ENCODE data around the gene KCNK7.

The KCNK7 gene

DNA sequence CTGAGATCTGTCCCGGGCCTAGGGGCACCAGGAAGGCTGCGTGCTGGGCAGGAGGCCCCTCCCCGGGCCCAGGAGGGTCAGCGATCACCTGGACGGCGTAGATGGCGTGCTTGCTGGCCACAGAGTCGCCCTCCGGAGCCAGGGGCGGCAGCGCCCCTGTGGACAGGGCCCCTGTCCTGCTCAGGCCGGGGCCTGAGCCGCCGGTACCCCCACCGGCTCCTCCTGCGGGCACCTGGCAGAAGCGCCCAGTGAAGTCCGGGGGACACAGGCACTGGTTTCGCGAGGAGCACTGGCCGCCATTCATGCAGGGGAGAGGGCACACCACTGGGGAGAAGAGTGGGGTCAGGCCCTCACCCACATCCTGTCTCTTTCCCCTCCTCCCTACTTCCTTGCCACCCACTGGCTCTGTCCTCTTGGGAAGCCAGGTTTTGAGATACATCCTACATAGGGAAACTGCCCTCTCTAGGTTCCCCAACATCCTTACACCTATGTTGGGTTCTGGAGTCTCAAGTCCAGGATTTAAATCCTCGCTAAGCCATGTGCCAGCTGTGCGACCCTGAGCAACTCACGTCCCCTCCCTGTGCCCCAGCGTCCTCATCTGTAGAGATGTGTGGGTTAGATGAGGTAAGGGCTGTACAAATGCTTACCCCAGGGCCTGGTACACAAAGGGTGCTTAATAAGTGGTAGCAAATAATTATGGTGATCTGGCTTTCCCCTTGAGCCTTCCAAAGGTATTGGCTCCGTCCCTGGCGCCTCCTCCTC lies 41.4 kb downstream of the KCNK7 start:
- DNase-seq: no peak

DNA sequence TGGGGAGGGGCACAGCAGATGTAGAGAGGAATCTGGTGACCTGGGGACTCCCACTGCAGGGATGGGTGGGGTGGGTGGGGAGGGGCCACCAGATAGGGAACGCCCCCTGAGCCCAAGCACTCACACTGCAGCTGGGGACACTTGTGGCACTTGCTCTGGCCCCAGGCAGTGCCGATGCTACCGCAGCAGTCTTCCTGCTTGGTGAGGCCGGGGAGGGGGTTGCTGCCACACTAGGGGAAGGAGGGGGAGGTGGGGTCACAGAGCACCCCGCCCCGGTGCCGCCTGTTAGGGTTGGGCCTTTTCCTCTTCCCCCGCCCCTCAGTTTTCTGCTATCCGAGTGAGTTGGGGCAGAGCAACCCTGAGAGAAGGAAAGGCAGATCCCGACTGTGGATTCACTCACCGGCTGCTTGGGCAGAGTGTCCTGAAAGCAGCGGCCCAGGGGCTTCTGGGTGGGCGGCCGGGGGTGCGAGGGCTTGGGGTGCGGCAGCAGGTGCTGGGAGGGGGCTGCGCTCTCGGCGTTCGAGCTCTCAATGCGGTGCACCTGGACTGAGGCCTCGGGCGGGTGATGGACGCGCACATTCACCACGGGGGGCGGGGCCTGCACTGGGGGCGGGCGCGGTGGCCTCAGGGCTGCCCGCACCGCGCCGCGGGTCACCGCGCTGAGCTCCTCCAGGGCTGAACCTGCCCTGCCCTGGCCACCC lies 42.1 kb downstream of the KCNK7 start:
- DNase-seq: no peak

DNA sequence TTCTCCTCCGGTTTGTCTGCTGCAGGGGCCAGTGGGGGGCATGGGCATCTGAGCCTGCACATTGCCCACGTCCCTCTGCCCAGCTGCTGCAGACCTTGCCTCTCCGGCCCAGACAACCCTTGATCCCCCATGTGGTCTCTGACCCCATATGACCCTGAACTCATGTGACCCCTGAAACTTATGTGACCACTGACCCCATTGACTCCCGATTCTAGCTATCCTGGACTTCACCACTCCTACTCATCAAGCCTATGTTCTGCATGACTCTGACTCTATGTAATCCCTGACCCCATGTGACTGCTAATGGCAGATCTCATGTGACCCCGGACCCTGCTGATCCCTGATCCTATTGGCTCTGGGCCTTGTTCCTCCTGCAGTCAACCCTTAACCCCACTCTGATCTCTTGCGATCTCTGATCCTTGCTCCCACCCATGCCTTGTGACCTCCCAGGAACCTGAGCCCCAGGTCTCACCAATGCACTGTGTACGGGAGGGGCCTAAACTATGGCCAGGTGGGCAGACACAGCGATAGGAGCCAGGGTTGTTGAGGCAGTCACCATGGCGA lies 43.1 kb downstream of the KCNK7 start:
- no peak for DNase-seq

DNA sequence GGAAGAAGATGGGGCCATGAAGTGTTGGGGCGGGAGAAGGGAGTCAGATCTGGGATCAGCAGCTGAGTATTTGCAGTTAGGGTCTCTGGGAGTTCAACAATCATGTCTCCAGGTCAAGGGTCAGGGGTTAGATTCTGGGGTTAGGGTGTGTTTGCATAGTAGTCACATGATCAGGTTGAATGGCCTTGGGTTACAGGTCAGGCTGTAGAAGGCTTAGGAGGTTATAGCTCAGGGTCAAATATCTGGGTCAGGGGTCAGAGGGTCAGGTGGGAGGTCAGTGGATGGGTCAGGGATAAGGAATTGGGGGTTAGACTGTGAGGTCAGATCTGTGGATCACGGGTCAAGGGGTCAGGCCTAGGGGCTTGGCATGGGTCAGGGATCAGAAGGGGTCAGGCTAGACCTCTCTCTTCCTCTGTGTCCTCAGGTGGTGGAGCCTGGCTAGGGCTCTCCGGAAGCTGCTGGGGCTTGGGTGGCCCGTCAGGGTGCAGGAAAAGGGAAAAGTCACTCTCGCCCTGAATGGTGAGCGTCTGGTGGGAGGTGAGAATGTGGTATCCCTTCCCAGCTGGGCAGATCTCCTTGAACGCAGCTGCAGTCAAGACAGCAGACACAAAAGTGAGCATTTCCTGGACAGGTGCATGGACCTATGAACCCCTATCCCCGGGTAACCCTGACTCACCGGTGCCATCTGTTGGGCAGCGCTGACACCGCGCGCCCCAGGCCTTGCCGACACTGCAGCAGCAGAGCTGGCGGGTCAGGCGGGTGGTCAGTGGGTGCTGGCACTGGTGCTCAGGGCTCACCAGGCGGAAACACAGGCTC lies 43.8 kb downstream of the KCNK7 start:
- no peak for DNase-seq

DNA sequence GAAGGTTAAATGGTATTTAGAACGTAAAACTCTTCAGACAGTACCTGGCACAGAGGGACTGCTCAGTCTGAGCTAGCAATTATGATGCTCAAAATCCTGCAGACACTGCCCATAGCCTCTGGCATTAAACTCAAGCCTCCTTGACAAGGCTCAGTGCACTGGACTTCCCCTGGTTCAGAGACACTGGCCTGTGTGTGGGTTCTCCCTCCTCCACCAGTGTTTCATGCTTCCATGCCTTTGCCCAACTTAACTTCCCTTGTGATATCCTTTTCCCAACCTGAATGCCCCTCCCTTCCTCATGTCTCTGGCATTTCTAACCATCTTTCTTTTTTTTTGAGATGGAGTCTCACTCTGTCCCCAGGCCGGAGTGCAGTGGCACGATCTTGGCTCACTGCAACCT lies 46.5 kb downstream of the KCNK7 start:
- no peak for DNase-seq

DNA sequence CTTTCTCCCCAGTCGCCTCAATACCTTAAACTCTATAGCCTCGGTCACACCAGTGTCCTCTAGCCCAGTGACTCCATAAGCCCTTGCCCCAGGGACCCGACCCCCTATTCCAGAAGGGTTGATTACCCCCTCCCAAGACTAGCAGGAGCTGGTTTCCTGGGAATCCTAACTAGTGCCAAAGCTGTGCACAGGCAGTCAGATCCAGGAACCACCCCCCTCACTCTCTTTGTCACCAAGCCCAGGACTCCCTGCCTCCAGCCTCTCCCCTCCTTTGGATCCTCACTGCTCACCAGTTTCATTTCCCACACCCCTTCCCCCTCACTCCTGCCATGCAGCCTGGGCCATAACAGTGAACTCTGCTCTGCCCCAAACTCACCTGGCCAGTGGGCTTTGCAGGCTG lies 47.2 kb downstream of the KCNK7 start:
- DNase-seq: no peak

DNA sequence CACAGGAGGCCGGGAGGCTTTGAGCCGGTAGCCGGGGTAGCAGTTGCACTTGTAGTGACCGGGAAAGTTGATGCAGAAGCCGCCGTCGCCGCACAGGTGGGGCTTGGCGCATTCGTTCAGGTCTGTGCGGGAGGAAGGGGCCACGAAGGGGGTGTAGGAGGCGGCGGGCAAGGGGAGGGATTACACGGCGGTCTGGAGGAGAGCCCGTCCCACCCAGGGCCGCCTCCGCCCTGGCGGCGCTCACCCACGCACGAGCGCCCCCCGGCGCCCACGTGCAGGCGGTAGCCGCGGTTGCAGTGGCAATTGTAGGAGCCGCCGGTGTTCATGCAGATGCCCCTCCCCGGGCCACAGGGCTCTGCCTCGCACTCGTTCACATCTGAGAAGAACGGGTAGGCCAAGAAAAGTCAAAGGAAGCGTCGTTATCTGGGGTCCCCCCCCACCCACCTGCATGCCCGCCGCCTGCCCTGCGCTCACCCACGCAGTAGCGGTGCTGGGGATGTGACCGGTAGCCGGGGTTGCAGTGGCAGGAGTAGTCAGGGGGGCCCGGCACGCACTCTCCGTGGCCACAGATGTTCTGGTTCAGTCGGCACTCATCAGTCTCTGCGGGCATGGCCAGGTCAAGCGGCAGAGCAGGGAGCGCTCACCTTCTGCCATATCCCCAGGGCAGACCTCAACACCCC lies 48.0 kb downstream of the KCNK7 start:
- no peak for DNase-seq

DNA sequence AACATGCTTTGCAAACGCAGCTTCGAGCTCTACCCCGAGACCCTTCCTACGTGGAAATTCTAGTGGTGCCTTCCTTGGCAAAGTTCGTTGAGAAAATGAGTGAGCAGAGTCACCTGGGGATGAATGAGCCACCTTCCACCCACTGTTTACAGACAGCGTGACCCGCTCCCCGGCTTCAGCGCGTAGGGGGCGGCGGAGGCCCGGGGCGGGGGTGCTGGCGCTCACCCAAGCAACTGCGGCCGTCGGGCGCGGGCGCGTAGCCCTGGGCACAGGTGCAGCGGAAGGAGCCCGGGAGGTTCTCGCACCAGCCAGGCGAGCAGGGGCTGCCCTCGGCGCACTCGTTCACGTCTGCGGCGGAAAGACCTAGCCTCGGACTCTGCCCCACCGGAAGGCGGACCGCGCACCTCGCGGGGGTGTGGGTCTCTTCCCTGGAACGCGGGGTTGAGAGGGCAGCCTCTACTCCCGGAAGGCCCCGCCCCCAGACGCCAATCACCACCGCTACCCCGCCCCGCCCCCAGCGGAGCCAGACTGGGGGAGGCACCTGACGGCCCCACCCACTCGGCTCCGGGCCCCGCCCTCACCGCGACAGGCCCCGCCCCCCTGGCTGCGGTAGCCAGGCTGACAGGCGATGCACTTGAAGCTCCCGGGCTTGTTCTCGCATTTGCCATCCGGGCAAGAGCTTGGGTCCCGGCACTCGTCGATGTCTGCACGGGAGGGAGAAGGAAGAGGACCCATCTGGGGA lies 49.2 kb downstream of the KCNK7 start:
- no peak for DNase-seq

DNA sequence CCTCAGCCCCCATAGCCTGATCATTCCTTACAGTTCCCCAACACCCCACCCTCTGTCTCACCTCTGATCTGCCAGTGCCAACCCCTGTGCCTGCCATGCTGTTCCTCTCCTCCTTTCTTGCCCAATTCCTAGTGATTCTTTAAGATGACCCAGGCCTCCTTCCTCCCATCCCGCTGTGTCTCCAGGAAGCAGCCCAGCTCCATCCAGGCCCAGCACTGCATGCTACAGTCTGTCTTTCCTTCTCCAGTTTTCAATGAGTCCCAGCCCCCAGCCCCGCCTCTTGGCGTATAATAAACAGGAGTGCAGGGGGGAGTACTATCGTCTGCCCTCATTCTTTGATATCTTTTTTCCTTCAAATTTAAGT lies 49.8 kb downstream of the KCNK7 start:
- no peak for DNase-seq

All from SIG-M5 (cell line).